IMR-90 (cell line): Measurements from ENCODE around the gene COG1. TPM values are rescaled to one million over a fixed set of nuclear protein-coding genes. Genes with fewer than 3 reads are reported as not detected.

ENCODE experiments used
- ATAC-seq: fragments of 200-7000 bp; cut with Tn5 transposase; 2 replicates; pipeline ENCODE4 v1.9.1; 2020; ENCODE audit warnings: low read depth, mild to moderate bottlenecking, moderate library complexity
- BruUV-seq: library from RNA; stranded (reverse); fragments of 400-500 nt; replicated peaks from 2 replicates; lab custom pipeline; 2021; lab: Mats Ljungman, UMichigan
- CTCF ChIA-PET: fragments of 300-600 bp; formaldehyde crosslinking; extraction: SDS; loops from one replicate; lab custom pipeline; 2021; ENCODE audit warnings: antibody characterized with exemption; lab: Yijun Ruan, JAX
- POLR2A ChIA-PET: fragments of 300-600 bp; sonication (Branson Sonifier 250); formaldehyde crosslinking; loops from one replicate; lab custom pipeline; 2022; ENCODE audit warnings: antibody characterized with exemption; ENCODE audit not compliant: unreplicated experiment; lab: Charles Lee
- DNase-seq: peaks from one replicate; pipeline ENCODE4 v3.0.0; 2013
- H2AFZ ChIP-seq: replicated peaks from 2 replicates; pipeline ENCODE3; 2013; ENCODE audit warnings: low read length, mild to moderate bottlenecking; ENCODE audit not compliant: poor library complexity
- H2AK5ac ChIP-seq: 2 replicates; pipeline ENCODE4 v1.6.1; 2013; ENCODE audit warnings: low read depth, low read length, inconsistent platforms
- H2AK9ac ChIP-seq: replicated peaks from 2 replicates; pipeline ENCODE3; 2013; ENCODE audit warnings: mild to moderate bottlenecking, low read depth, low read length, moderate library complexity; ENCODE audit not compliant: poor library complexity
- H2BK120ac ChIP-seq: 2 replicates; pipeline ENCODE4 v1.6.1; 2013; ENCODE audit warnings: low read depth, low read length, inconsistent platforms
- H2BK15ac ChIP-seq: 3 replicates; pipeline ENCODE4 v1.6.1; 2013; ENCODE audit warnings: low read depth, low read length, inconsistent platforms
- H2BK20ac ChIP-seq: 2 replicates; pipeline ENCODE4 v1.6.1; 2013; ENCODE audit warnings: low read depth, mild to moderate bottlenecking, inconsistent platforms, low read length, moderate library complexity
- H2BK5ac ChIP-seq: 2 replicates; pipeline ENCODE4 v1.6.1; 2013; ENCODE audit warnings: mild to moderate bottlenecking, low read depth, low read length, inconsistent platforms; ENCODE audit not compliant: poor library complexity, severe bottlenecking
- H3K14ac ChIP-seq: replicated peaks from 2 replicates; pipeline ENCODE4 v1.6.1; 2013; ENCODE audit warnings: low read depth, low read length, inconsistent platforms
- H3K18ac ChIP-seq: 2 replicates; pipeline ENCODE4 v1.6.1; 2013; ENCODE audit warnings: low read depth, low read length, control low read depth
- H3K23ac ChIP-seq: 2 replicates; pipeline ENCODE4 v1.6.1; 2013; ENCODE audit warnings: low read depth, low read length, inconsistent platforms
- H3K27ac ChIP-seq: 2 replicates; pipeline ENCODE4 v1.5.1; 2013; ENCODE audit warnings: mild to moderate bottlenecking, control low read depth, low read length; ENCODE audit not compliant: insufficient read depth
- H3K27me3 ChIP-seq: 2 replicates; pipeline ENCODE4 v1.6.1; 2013; ENCODE audit warnings: low read length; ENCODE audit not compliant: control insufficient read depth, insufficient read depth
- H3K36me3 ChIP-seq: 2 replicates; pipeline ENCODE4 v1.6.1; 2013; ENCODE audit warnings: low read length, mixed read lengths; ENCODE audit not compliant: control insufficient read depth, insufficient read depth
- H3K4ac ChIP-seq: 2 replicates; pipeline ENCODE4 v1.6.1; 2013; ENCODE audit warnings: low read depth, low read length, inconsistent platforms
- H3K4me1 ChIP-seq: 2 replicates; pipeline ENCODE4 v1.6.1; 2013; ENCODE audit warnings: low read length, mixed read lengths; ENCODE audit not compliant: control insufficient read depth, insufficient read depth
- H3K4me2 ChIP-seq: 2 replicates; pipeline ENCODE4 v1.6.1; 2013; ENCODE audit warnings: low read depth, mild to moderate bottlenecking, control low read depth, low read length, moderate library complexity
- H3K4me3 ChIP-seq: 2 replicates; pipeline ENCODE4 v1.5.1; 2013; ENCODE audit warnings: low read depth, mild to moderate bottlenecking, control low read depth, low read length, moderate library complexity; ENCODE audit not compliant: insufficient read depth
- H3K56ac ChIP-seq: 2 replicates; pipeline ENCODE4 v1.6.1; 2013; ENCODE audit warnings: low read length, inconsistent platforms; ENCODE audit not compliant: insufficient read depth; ENCODE audit errors: extremely low read depth
- H3K79me1 ChIP-seq, 2 experiments: 2 replicates each; pipeline ENCODE4 v1.6.1; 2013; ENCODE audit warnings: low read length in 2 of 2, inconsistent platforms in 1 of 2, low read depth in 1 of 2
- H3K9ac ChIP-seq: 2 replicates; pipeline ENCODE4 v1.6.1; 2013; ENCODE audit warnings: low read depth, low read length, control low read depth
- H3K9me1 ChIP-seq: 2 replicates; pipeline ENCODE4 v1.6.1; 2013; ENCODE audit warnings: low read length, inconsistent platforms; ENCODE audit not compliant: insufficient read depth
- H3K9me3 ChIP-seq: 2 replicates; pipeline ENCODE4 v1.6.1; 2013; ENCODE audit warnings: low read length; ENCODE audit not compliant: control insufficient read depth, insufficient read depth
- H4K20me1 ChIP-seq: 2 replicates; pipeline ENCODE4 v1.6.1; 2013; ENCODE audit warnings: low read length, inconsistent platforms; ENCODE audit not compliant: insufficient read depth
- H4K5ac ChIP-seq: 2 replicates; pipeline ENCODE4 v1.6.1; 2013; ENCODE audit warnings: mild to moderate bottlenecking, low read depth, low read length, control low read depth
- H4K8ac ChIP-seq, 2 experiments: 2 replicates each; pipeline ENCODE4 v1.6.1; 2013; ENCODE audit warnings: low read depth in 2 of 2, low read length in 2 of 2, control low read depth in 1 of 2, inconsistent platforms in 1 of 2
- H4K91ac ChIP-seq: 2 replicates; pipeline ENCODE4 v1.6.1; 2013; ENCODE audit warnings: low read depth, low read length, inconsistent platforms; ENCODE audit not compliant: insufficient read depth
- BHLHE40 ChIP-seq: fragments of 150-350 bp; IDR thresholded peaks from 2 replicates; pipeline ENCODE4 v1.6.1; 2016; ENCODE audit warnings: mild to moderate bottlenecking, low read depth, low read length
- CEBPB ChIP-seq: IDR thresholded peaks from 2 replicates; pipeline ENCODE4 v1.6.1; 2012; ENCODE audit warnings: low read depth, low read length, improper control_type of control experiment
- CHD1 ChIP-seq: IDR thresholded peaks from 2 replicates; pipeline ENCODE4 v1.6.1; 2012; ENCODE audit warnings: low read depth, low read length, improper control_type of control experiment
- CTCF ChIP-seq: conservative IDR thresholded peaks from 2 replicates; pipeline ENCODE4 v1.5.1; 2012; ENCODE audit warnings: mild to moderate bottlenecking, low read depth, low read length, improper control_type of control experiment
- ELK1 ChIP-seq: fragments of 150-350 bp; IDR thresholded peaks from 2 replicates; pipeline ENCODE4 v1.6.1; 2016; ENCODE audit warnings: low read depth, mild to moderate bottlenecking, low read length, moderate library complexity, borderline replicate concordance
- FOS ChIP-seq: fragments of 150-350 bp; IDR thresholded peaks from 2 replicates; pipeline ENCODE4 v1.6.1; 2016; ENCODE audit warnings: low read depth, low read length
- MAZ ChIP-seq: IDR thresholded peaks from 2 replicates; pipeline ENCODE4 v1.6.1; 2012; ENCODE audit warnings: low read depth, mild to moderate bottlenecking, low read length, improper control_type of control experiment, moderate library complexity, borderline replicate concordance
- MXI1 ChIP-seq: IDR thresholded peaks from 2 replicates; pipeline ENCODE4 v1.6.1; 2012; ENCODE audit warnings: low read depth, mild to moderate bottlenecking, low read length, moderate library complexity, borderline replicate concordance
- NFE2L2 ChIP-seq: fragments of 150-350 bp; IDR thresholded peaks from 2 replicates; pipeline ENCODE4 v1.6.1; 2016; ENCODE audit warnings: low read depth, mild to moderate bottlenecking, low read length
- RAD21 ChIP-seq: IDR thresholded peaks from 2 replicates; pipeline ENCODE4 v1.6.1; 2012; ENCODE audit warnings: low read length, improper control_type of control experiment
- RFX5 ChIP-seq: IDR thresholded peaks from 2 replicates; pipeline ENCODE4 v1.8.0; 2012; ENCODE audit warnings: low read depth, mild to moderate bottlenecking, low read length, moderate library complexity
- SMC3 ChIP-seq: fragments of 150-350 bp; IDR thresholded peaks from 2 replicates; pipeline ENCODE4 v1.6.1; 2016; ENCODE audit warnings: low read depth, mild to moderate bottlenecking, antibody characterized with exemption, low read length, moderate library complexity
- USF2 ChIP-seq: fragments of 150-350 bp; IDR thresholded peaks from 2 replicates; pipeline ENCODE4 v1.6.1; 2017; ENCODE audit warnings: mild to moderate bottlenecking, antibody characterized with exemption, low read length, low read depth
- WGBS, 2 experiments: methylation state at CpG; one replicate each; pipeline versions ENCODE4 v1.1.5 to v1.1.7; 2013; ENCODE audit warnings: missing lambda C conversion rate in 2 of 2; ENCODE audit not compliant: insufficient read length in 1 of 2; ENCODE audit errors: extremely low coverage in 2 of 2; 5-methylcytosine and 5-hydroxymethylcytosine counted together
- dilution Hi-C: fragments of 300-500 bp; cut with HindIII; formaldehyde crosslinking; loops from one replicate; pipeline ENCODE4 v1.14.3; 2018; ENCODE audit warnings: low sequenced_read_pairs; ENCODE audit not compliant: unreplicated experiment
- in situ Hi-C: fragments of 300-500 bp; cut with MboI; formaldehyde crosslinking; loops from 3 replicates; pipeline ENCODE4 v1.14.3; 2019; ENCODE audit warnings: low sequenced_read_pairs, inconsistent platforms, mixed read lengths
- intact Hi-C: fragments of 100-400 bp; cut with micrococcal nuclease; formaldehyde crosslinking; loops from 2 replicates; pipeline ENCODE4 v1.10.0; 2022
- polyA plus RNA-seq, 3 experiments: library from polyadenylated mRNA; depleted of rRNA; stranded (reverse); fragments of >200 nt; gene quantifications; 2 replicates each; pipeline ENCODE4 v1.2.3, GENCODE V29; 2012; ENCODE audit warnings: low replicate concordance in 1 of 3
- total RNA-seq: library from RNA; depleted of rRNA; stranded (reverse); fragments of >200 nt; gene quantifications from 2 replicates; pipeline ENCODE4 v1.2.3, GENCODE V29; 2012

The COG1 gene
- total and polyA plus RNA-seq, 2 of the 4 experiments (the other 2 are of a cell fraction), result 18.3 to 35.1 TPM

- Histone ChIP-seq H2AFZ (peak overlapping the region; percentile 97), H4K5ac (0 out of 2 replicates have a peak overlapping the region, but pooled peaks have one; percentile 8), H3K4me3 (peak overlapping the region; percentile 82), H3K79me1 (peaks cover 37 to 58% of the 10 kb centered on the region in 2 experiments; a peak in 3 of 4 replicates), H3K27ac (peak overlapping the region; percentile 74), H3K9me3 (no peaks in the 10 kb centered on the region), H2AK9ac (peak overlapping the region; percentile 94), H2BK20ac (no peak overlapping the region), H3K14ac (peak overlapping the region; percentile 82), H3K9me1 (peaks cover 12% of the 10 kb centered on the region), H2BK120ac (0 out of 2 replicates have a peak overlapping the region, but pooled peaks have one; percentile 33), H4K20me1 (peaks cover 8% of the 10 kb centered on the region; the same call in 1 of the 2 replicates), H4K8ac (peak overlapping the region; percentile 94), H3K56ac (peak overlapping the region; percentile 94), H2AK5ac (peak overlapping the region; percentile 37), H2BK5ac (peak overlapping the region; percentile 61), H3K36me3 (peaks cover 12% of the 10 kb centered on the region), H3K9ac (peak overlapping the region; percentile 86), H3K18ac (no peak overlapping the region), H3K23ac (peak overlapping the region; percentile 66), H3K4ac (peak overlapping the region; percentile 69), H3K4me1 (peaks cover 11% of the 10 kb centered on the region), H3K27me3 (no peaks in the 10 kb centered on the region), H2BK15ac (peak overlapping the region; percentile 81; the same call in 1 of the 3 replicates), H3K4me2 (peak overlapping the region; percentile 97), H4K91ac (peak overlapping the region; percentile 82)
- 3% methylated on average over 10 of the region's 48 CpGs; no CpG with 5 or more reads in 1 of the 2 experiments for WGBS, 2 experiments
- intact Hi-C loops (loop anchor here (2.0 to 5.0 kb wide), 3 partner anchors 40 to 670 kb away; partner anchors contain the start of gene COG1), in situ Hi-C loops (no loop called here), dilution Hi-C loops (no loop called here)
- DNase-seq (peak; percentile 23), ATAC-seq (peak; percentile 45)
- POLR2A ChIA-PET, result no interaction called here
- CTCF ChIA-PET, result interaction anchor here (1.0 to 1.3 kb wide), 2 partner anchors 78 to 507 kb away, joined by 3 read pairs; no protein-coding TSS in a partner anchor
- BruUV-seq, result no TSS peak
- no peak for TF ChIP-seq RAD21
- TF ChIP-seq CTCF, result no peak
- TF ChIP-seq BHLHE40, result no peak
- no peak for TF ChIP-seq CHD1
- no peak for TF ChIP-seq FOS
- no peak; the same call in 1 of the 2 replicates for TF ChIP-seq MAZ
- no peak for TF ChIP-seq CEBPB
- no peak for TF ChIP-seq NFE2L2
- no peak for TF ChIP-seq ELK1
- TF ChIP-seq MXI1, result no peak; the same call in 1 of the 2 replicates
- TF ChIP-seq USF2, result no peak
- no peak for TF ChIP-seq SMC3
- no peak for TF ChIP-seq RFX5
These were observed 39.9 kb downstream of the COG1 start for GRCh38 chr17:73232587-73233373.
